Measurements from ENCODE around the gene ARL5C.

The ARL5C gene

DNA sequence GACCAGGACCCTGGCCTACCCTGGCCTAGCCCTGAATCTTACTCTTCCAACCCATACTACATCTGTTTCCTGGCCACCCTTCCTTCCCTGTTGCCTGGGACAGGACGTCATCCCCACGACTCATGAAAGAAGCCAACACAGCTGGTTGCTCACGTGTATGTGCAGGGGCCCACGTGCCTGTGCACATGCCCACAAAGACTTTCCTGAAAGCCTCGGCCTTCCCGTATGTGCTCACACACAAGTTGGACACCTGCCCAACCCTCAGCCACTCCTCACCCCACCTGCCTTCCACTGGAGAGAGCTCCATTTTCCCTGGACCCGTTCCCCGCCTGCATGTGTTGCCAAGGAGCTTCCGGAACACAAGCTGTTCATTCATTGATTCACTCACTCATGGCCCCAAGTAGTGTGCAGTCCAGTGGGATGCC, 21.5 kb downstream of the ARL5C start:
- no peaks in the 10 kb centered on the region for H3K9me3 ChIP-seq (ENCODE audit: control insufficient read depth in 5 of 5, low read length in 5 of 5)
- H3K27me3 ChIP-seq (ENCODE audit: control insufficient read depth in 5 of 5, insufficient read depth in 4 of 5, low read length in 5 of 5) = no peaks in the 10 kb centered on the region
- H3K4me1 ChIP-seq (ENCODE audit: control insufficient read depth in 5 of 5, insufficient read depth in 5 of 5, low read length in 5 of 5) = peaks cover 11 to 27% (median 23%) of the 10 kb centered on the region in 5 donors
- peak overlapping the region in 1 of 5 donors; percentile 17 for H3K9ac ChIP-seq (ENCODE audit: low read length in 5 of 5)
- H3K27ac ChIP-seq (ENCODE audit: low read depth, low read length) = peak overlapping the region; percentile 61
- H3K4me3 ChIP-seq (ENCODE audit: low read depth in 1 of 5, low read length in 5 of 5) = no peak overlapping the region
- no peaks in the 10 kb centered on the region for H3K36me3 ChIP-seq (ENCODE audit: control insufficient read depth in 5 of 5, insufficient read depth in 5 of 5, low read length in 5 of 5)

DNA sequence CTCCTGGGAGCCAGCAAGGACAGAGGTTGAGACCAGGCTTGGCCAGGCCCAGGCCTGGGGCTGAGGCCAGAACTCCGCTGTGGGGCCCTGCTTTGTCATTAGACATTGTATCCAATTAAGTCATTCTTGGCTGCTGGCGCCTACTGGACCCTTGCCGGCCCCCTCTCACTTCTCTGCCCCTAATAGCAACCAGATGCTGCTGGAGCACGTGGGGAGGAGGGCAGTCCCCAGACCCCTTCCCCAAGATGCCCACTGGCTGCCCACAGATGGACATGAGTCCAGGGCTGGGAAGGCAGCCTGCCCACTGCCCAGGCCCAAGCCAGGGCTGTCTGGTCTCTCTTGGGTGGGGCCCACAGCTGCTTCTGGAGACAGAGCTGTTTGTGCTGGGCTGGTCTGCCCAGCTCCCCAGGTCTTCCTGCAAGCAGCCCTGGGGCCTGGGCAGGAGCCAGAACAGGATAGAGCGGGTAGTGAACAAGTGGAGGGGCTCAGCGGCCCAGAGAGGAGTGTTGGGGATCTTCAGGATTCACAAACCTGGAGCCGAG, 22.3 kb downstream of the ARL5C start:
- Histone ChIP-seq H3K27me3 (ENCODE audit: control insufficient read depth in 5 of 5, insufficient read depth in 4 of 5, low read length in 5 of 5) (no peaks in the 10 kb centered on the region), H3K4me3 (ENCODE audit: low read depth in 1 of 5, low read length in 5 of 5) (no peak overlapping the region), H3K9me3 (ENCODE audit: control insufficient read depth in 5 of 5, low read length in 5 of 5) (no peaks in the 10 kb centered on the region), H3K4me1 (ENCODE audit: control insufficient read depth in 5 of 5, insufficient read depth in 5 of 5, low read length in 5 of 5) (peaks cover 11 to 27% (median 23%) of the 10 kb centered on the region in 5 donors), H3K36me3 (ENCODE audit: control insufficient read depth in 5 of 5, insufficient read depth in 5 of 5, low read length in 5 of 5) (no peaks in the 10 kb centered on the region), H3K9ac (ENCODE audit: low read length in 5 of 5) (peak overlapping the region in 1 of 5 donors; percentile 35), H3K27ac (ENCODE audit: low read depth, low read length) (peak overlapping the region; percentile 61)

DNA sequence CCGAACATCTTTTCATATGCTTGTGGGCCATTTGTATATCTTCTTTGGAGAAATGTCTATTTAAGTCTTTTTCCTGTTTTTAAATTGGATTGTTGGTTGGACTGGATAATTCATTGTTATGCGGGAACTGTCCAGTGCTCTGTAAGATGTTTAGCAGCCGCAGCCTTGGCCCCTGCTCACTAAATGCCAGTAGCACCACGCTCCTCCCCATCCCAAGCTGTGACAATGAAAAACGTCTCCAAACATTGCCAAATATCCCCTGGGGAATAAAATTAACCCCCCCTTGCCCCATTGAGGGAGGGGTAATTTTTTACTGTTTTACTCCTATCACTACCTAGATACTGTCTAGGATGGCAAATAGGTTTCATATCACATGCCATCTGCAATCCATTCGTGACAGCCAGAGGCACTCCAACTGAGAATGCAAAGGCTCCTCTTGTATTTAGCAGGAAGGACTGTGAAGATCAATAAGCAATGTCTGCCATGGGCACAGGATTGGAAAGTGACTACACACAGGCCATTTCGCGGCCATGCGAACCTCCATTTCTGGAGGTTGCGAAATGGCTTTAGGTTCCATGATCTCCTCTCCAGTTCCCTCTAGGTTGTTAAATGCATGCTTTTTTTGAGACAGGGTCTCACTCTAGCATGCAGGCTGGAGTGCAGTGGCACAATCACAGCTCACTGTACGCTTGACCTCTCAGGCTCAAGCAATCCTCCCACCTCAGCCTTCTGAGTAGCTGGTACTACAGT, 23.9 kb downstream of the ARL5C start:
- H3K27me3 ChIP-seq (ENCODE audit: control insufficient read depth in 5 of 5, insufficient read depth in 4 of 5, low read length in 5 of 5) = no peaks in the 10 kb centered on the region
- H3K4me1 ChIP-seq (ENCODE audit: control insufficient read depth in 5 of 5, insufficient read depth in 5 of 5, low read length in 5 of 5) = peaks cover 10 to 29% (median 24%) of the 10 kb centered on the region in 5 donors
- no peak overlapping the region for H3K27ac ChIP-seq (ENCODE audit: low read depth, low read length)
- H3K4me3 ChIP-seq (ENCODE audit: low read depth in 1 of 5, low read length in 5 of 5) = no peak overlapping the region
- no peaks in the 10 kb centered on the region for H3K36me3 ChIP-seq (ENCODE audit: control insufficient read depth in 5 of 5, insufficient read depth in 5 of 5, low read length in 5 of 5)
- H3K9me3 ChIP-seq (ENCODE audit: control insufficient read depth in 5 of 5, low read length in 5 of 5) = no peaks in the 10 kb centered on the region
- no peak overlapping the region for H3K9ac ChIP-seq (ENCODE audit: low read length in 5 of 5)

GRCh38 chr17:39141294-39141693, 24.7 kb downstream of the ARL5C start:
- Histone ChIP-seq H3K9me3 (ENCODE audit: control insufficient read depth in 5 of 5, low read length in 5 of 5) (no peaks in the 10 kb centered on the region), H3K36me3 (ENCODE audit: control insufficient read depth in 5 of 5, insufficient read depth in 5 of 5, low read length in 5 of 5) (no peaks in the 10 kb centered on the region), H3K27me3 (ENCODE audit: control insufficient read depth in 5 of 5, insufficient read depth in 4 of 5, low read length in 5 of 5) (no peaks in the 10 kb centered on the region), H3K4me1 (ENCODE audit: control insufficient read depth in 5 of 5, insufficient read depth in 5 of 5, low read length in 5 of 5) (peaks cover 10 to 29% (median 24%) of the 10 kb centered on the region in 5 donors), H3K4me3 (ENCODE audit: low read depth in 1 of 5, low read length in 5 of 5) (no peak overlapping the region), H3K27ac (ENCODE audit: low read depth, low read length) (no peak overlapping the region), H3K9ac (ENCODE audit: low read length in 5 of 5) (no peak overlapping the region)

GRCh38 chr17:39139561-39139960, 26.4 kb downstream of the ARL5C start:
- Histone ChIP-seq H3K36me3 (ENCODE audit: control insufficient read depth in 5 of 5, insufficient read depth in 5 of 5, low read length in 5 of 5) (no peaks in the 10 kb centered on the region), H3K27ac (ENCODE audit: low read depth, low read length) (no peak overlapping the region), H3K27me3 (ENCODE audit: control insufficient read depth in 5 of 5, insufficient read depth in 4 of 5, low read length in 5 of 5) (no peaks in the 10 kb centered on the region), H3K9me3 (ENCODE audit: control insufficient read depth in 5 of 5, low read length in 5 of 5) (no peaks in the 10 kb centered on the region), H3K4me3 (ENCODE audit: low read depth in 1 of 5, low read length in 5 of 5) (no peak overlapping the region), H3K4me1 (ENCODE audit: control insufficient read depth in 5 of 5, insufficient read depth in 5 of 5, low read length in 5 of 5) (peaks cover 6 to 25% (median 18%) of the 10 kb centered on the region in 5 donors), H3K9ac (ENCODE audit: low read length in 5 of 5) (no peak overlapping the region)

DNA sequence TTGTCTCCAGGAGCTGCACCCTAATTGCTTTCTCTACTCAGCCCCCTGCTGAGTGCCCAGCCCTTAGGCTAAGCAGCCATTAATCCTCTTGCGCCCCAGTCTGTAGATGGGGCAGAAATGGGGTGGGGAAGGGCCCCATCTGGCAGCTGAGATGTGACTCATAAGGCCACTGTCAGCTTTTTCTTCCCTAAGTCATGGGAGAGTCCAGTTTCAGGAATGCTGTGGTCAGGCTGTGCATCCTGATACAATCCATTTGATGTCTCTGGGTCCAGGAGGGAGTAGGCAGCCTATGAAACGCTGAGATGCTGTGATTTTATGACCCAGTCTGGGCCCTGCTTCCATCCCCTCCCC, 26.8 kb downstream of the ARL5C start:
- Histone ChIP-seq H3K27ac (ENCODE audit: low read depth, low read length) (no peak overlapping the region), H3K27me3 (ENCODE audit: control insufficient read depth in 5 of 5, insufficient read depth in 4 of 5, low read length in 5 of 5) (no peaks in the 10 kb centered on the region), H3K4me1 (ENCODE audit: control insufficient read depth in 5 of 5, insufficient read depth in 5 of 5, low read length in 5 of 5) (peaks cover 2 to 23% (median 14%) of the 10 kb centered on the region in 5 donors)

GRCh38 chr17:39138431-39139160, 27.4 kb downstream of the ARL5C start:
- no peaks in the 10 kb centered on the region for H3K9me3 ChIP-seq (ENCODE audit: control insufficient read depth in 5 of 5, low read length in 5 of 5)
- no peak overlapping the region for H3K9ac ChIP-seq (ENCODE audit: low read length in 5 of 5)
- H3K4me1 ChIP-seq (ENCODE audit: control insufficient read depth in 5 of 5, insufficient read depth in 5 of 5, low read length in 5 of 5) = peaks cover 2 to 18% (median 9%) of the 10 kb centered on the region in 5 donors
- no peak overlapping the region for H3K4me3 ChIP-seq (ENCODE audit: low read depth in 1 of 5, low read length in 5 of 5)
- H3K27me3 ChIP-seq (ENCODE audit: control insufficient read depth in 5 of 5, insufficient read depth in 4 of 5, low read length in 5 of 5) = no peaks in the 10 kb centered on the region
- H3K27ac ChIP-seq (ENCODE audit: low read depth, low read length) = no peak overlapping the region
- no peaks in the 10 kb centered on the region for H3K36me3 ChIP-seq (ENCODE audit: control insufficient read depth in 5 of 5, insufficient read depth in 5 of 5, low read length in 5 of 5)

More for the DNA sequence above, 26.8 kb downstream of the ARL5C start:
- no peak overlapping the region for H3K4me3 ChIP-seq (ENCODE audit: low read depth in 1 of 5, low read length in 5 of 5)
- no peak overlapping the region for H3K9ac ChIP-seq (ENCODE audit: low read length in 5 of 5)
- H3K9me3 ChIP-seq (ENCODE audit: control insufficient read depth in 5 of 5, low read length in 5 of 5) = no peaks in the 10 kb centered on the region
- H3K36me3 ChIP-seq (ENCODE audit: control insufficient read depth in 5 of 5, insufficient read depth in 5 of 5, low read length in 5 of 5) = no peaks in the 10 kb centered on the region

- H3K27ac ChIP-seq (ENCODE audit: low read depth, low read length) = no peak overlapping the region
Observed at GRCh38 chr17:39134878-39135277, 31.1 kb downstream of the ARL5C start.

DNA sequence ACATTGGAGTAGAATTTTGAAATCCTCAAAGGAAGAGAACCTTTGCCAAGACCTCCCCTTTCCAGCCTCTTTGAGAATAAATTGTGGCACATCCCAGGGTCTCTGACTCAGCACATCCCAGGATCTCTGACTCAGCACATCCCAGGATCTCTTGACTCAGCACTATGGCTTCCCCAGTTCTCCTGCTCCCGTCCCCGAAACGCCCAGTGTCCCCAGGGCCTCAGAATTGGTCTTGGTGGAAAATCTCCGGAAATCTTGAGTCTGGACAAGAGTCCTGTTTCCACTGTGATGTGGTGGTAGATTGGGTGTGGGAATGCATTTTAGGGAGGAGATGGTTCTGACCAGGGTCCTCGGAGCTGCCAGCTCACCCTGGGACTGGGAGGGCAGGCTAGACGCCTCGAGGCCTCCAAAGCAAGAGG, 33.8 kb downstream of the ARL5C start:
- H3K9ac ChIP-seq (ENCODE audit: low read length in 5 of 5) = no peak overlapping the region
- H3K27ac ChIP-seq (ENCODE audit: low read depth, low read length) = no peak overlapping the region
- H3K27me3 ChIP-seq (ENCODE audit: control insufficient read depth in 5 of 5, insufficient read depth in 4 of 5, low read length in 5 of 5) = peaks cover 0 to 2% (median 0%) of the 10 kb centered on the region in 5 donors
- H3K36me3 ChIP-seq (ENCODE audit: control insufficient read depth in 5 of 5, insufficient read depth in 5 of 5, low read length in 5 of 5) = no peaks in the 10 kb centered on the region
- peaks cover 0 to 13% (median 5%) of the 10 kb centered on the region in 5 donors for H3K4me1 ChIP-seq (ENCODE audit: control insufficient read depth in 5 of 5, insufficient read depth in 5 of 5, low read length in 5 of 5)
- H3K4me3 ChIP-seq (ENCODE audit: low read depth in 1 of 5, low read length in 5 of 5) = no peak overlapping the region
- H3K9me3 ChIP-seq (ENCODE audit: control insufficient read depth in 5 of 5, low read length in 5 of 5) = no peaks in the 10 kb centered on the region

More at GRCh38 chr17:39134878-39135277, 31.1 kb downstream of the ARL5C start:
- no peak overlapping the region for H3K4me3 ChIP-seq (ENCODE audit: low read depth in 1 of 5, low read length in 5 of 5)
- no peaks in the 10 kb centered on the region for H3K9me3 ChIP-seq (ENCODE audit: control insufficient read depth in 5 of 5, low read length in 5 of 5)
- H3K9ac ChIP-seq (ENCODE audit: low read length in 5 of 5) = no peak overlapping the region
- H3K36me3 ChIP-seq (ENCODE audit: control insufficient read depth in 5 of 5, insufficient read depth in 5 of 5, low read length in 5 of 5) = no peaks in the 10 kb centered on the region
- peaks cover 0 to 19% (median 5%) of the 10 kb centered on the region in 5 donors for H3K4me1 ChIP-seq (ENCODE audit: control insufficient read depth in 5 of 5, insufficient read depth in 5 of 5, low read length in 5 of 5)
- H3K27me3 ChIP-seq (ENCODE audit: control insufficient read depth in 5 of 5, insufficient read depth in 4 of 5, low read length in 5 of 5) = peaks cover 0 to 2% (median 0%) of the 10 kb centered on the region in 5 donors

GRCh38 chr17:39131616-39132015, 34.3 kb downstream of the ARL5C start:
- Histone ChIP-seq H3K27ac (ENCODE audit: low read depth, low read length) (no peak overlapping the region), H3K27me3 (ENCODE audit: control insufficient read depth in 5 of 5, insufficient read depth in 4 of 5, low read length in 5 of 5) (peaks cover 0 to 2% (median 0%) of the 10 kb centered on the region in 5 donors), H3K4me1 (ENCODE audit: control insufficient read depth in 5 of 5, insufficient read depth in 5 of 5, low read length in 5 of 5) (peaks cover 0 to 13% (median 5%) of the 10 kb centered on the region in 5 donors), H3K9me3 (ENCODE audit: control insufficient read depth in 5 of 5, low read length in 5 of 5) (no peaks in the 10 kb centered on the region), H3K9ac (ENCODE audit: low read length in 5 of 5) (no peak overlapping the region), H3K4me3 (ENCODE audit: low read depth in 1 of 5, low read length in 5 of 5) (no peak overlapping the region), H3K36me3 (ENCODE audit: control insufficient read depth in 5 of 5, insufficient read depth in 5 of 5, low read length in 5 of 5) (no peaks in the 10 kb centered on the region)

Data from subcutaneous abdominal adipose tissue (tissue), 5 donors.